HepG2 (cell line): Measurements from ENCODE around the gene UNC13D. TPM values are rescaled to one million over a fixed set of nuclear protein-coding genes. Genes with fewer than 3 reads are reported as not detected.

Experiments
- AGO1 ChIP-seq: fragments of 200-400 bp; formaldehyde crosslinking; IDR thresholded peaks from 2 replicates; pipeline ENCODE4 v1.6.1; 2017; ENCODE audit warnings: mild to moderate bottlenecking, low read depth, low read length, moderate library complexity; ENCODE audit not compliant: poor library complexity, severe bottlenecking
- ATM ChIP-seq: fragments of 450-650 bp; IDR thresholded peaks from 2 replicates; pipeline ENCODE4 v1.7.1; 2017; ENCODE audit warnings: mild to moderate bottlenecking, borderline replicate concordance
- BRF2 ChIP-seq: sonication (generic); formaldehyde crosslinking; IDR thresholded peaks from 2 replicates; pipeline ENCODE4 v1.8.1; 2022; ENCODE audit warnings: mild to moderate bottlenecking, missing genetic modification reagents
- HOXA3 ChIP-seq: sonication (generic); formaldehyde crosslinking; IDR thresholded peaks from 2 replicates; pipeline ENCODE4 v1.5.0; 2020; ENCODE audit warnings: missing genetic modification reagents
- MATR3 ChIP-seq: sonication (generic); formaldehyde crosslinking; IDR thresholded peaks from 2 replicates; pipeline ENCODE4 v1.4.0; 2020; ENCODE audit warnings: missing genetic modification reagents
- MED13 ChIP-seq: sonication (generic); formaldehyde crosslinking; IDR thresholded peaks from 2 replicates; pipeline ENCODE4 v1.5.0; 2020; ENCODE audit warnings: missing genetic modification reagents
- MIER3 ChIP-seq: IDR thresholded peaks from 2 replicates; pipeline ENCODE4 v1.6.1; 2016; ENCODE audit warnings: missing compliant biosample characterization, borderline replicate concordance
- MXD1 ChIP-seq: sonication (generic); formaldehyde crosslinking; IDR thresholded peaks from 2 replicates; pipeline ENCODE4 v1.4.0; 2020; ENCODE audit warnings: mild to moderate bottlenecking, missing genetic modification reagents
- NFYC ChIP-seq: IDR thresholded peaks from 2 replicates; pipeline ENCODE4 v1.6.1; 2016; ENCODE audit warnings: missing genetic modification reagents, missing compliant biosample characterization
- NPAS2 ChIP-seq: sonication (generic); formaldehyde crosslinking; IDR thresholded peaks from 2 replicates; pipeline ENCODE4 v1.8.0; 2022; ENCODE audit warnings: mild to moderate bottlenecking, missing genetic modification reagents, borderline replicate concordance
- PRDM4 ChIP-seq: sonication (generic); formaldehyde crosslinking; IDR thresholded peaks from 2 replicates; pipeline ENCODE4 v1.9.0; 2021; ENCODE audit warnings: missing genetic modification reagents, borderline replicate concordance
- SAP130 ChIP-seq: IDR thresholded peaks from 2 replicates; pipeline ENCODE4 v1.6.1; 2016; ENCODE audit warnings: low read depth
- SOX6 ChIP-seq, 2 experiments: fragments of 450-650 bp in 1 of 2; sonication (generic) in 1 of 2; formaldehyde crosslinking in 1 of 2; IDR thresholded peaks; 2 replicates each; pipeline versions ENCODE4 v1.4.0 to v1.6.1; 2017 to 2020; ENCODE audit warnings: antibody characterized with exemption in 1 of 2, mild to moderate bottlenecking in 1 of 2, missing genetic modification reagents in 1 of 2
- TFDP2 ChIP-seq: sonication (generic); formaldehyde crosslinking; IDR thresholded peaks from 2 replicates; pipeline ENCODE4 v1.4.0; 2020; ENCODE audit warnings: missing genetic modification reagents
- ZNF609 ChIP-seq: sonication (generic); formaldehyde crosslinking; IDR thresholded peaks from 2 replicates; pipeline ENCODE4 v1.4.0; 2020; ENCODE audit warnings: mild to moderate bottlenecking, missing genetic modification reagents, borderline replicate concordance
- polyA plus RNA-seq, 8 experiments: library from polyadenylated mRNA; depleted of rRNA in 3 of 8; stranded (reverse) in 7 of 8; unstranded in 1 of 8; fragments of >200 nt; fragmentation: Illumina TruSeq in 4 of 8; extraction: Trizol in 4 of 8; gene quantifications; 2 replicates each; pipeline versions ENCODE4 v1.2.1 to v1.2.3, GENCODE V29; 2011 to 2016; ENCODE audit warnings: low read depth in 4 of 8, missing spikeins in 1 of 8, mixed read lengths in 1 of 8; ENCODE audit not compliant: insufficient read depth in 1 of 8
- total RNA-seq, 5 experiments: library from RNA; depleted of rRNA; stranded (reverse); fragments of >200 nt; fragmentation: Illumina TruSeq; extraction: Trizol; gene quantifications; 2 replicates each; pipeline ENCODE4 v1.2.3, GENCODE V29; 2016; ENCODE audit warnings: low read depth in 1 of 5
- TF ChIP-seq, protein P1 (sequence below): sonication (generic); formaldehyde crosslinking; IDR thresholded peaks from 2 replicates; pipeline ENCODE4 v1.4.0; 2020; ENCODE audit warnings: missing genetic modification reagents

Gene UNC13D
- total and polyA plus RNA-seq, 2 of the 13 experiments (the other 11 are each of a cell fraction or from before 2014, with no cell fraction given) = 29.7 to 42.7 TPM

- TF ChIP-seq PRDM4 (CRISPR knock-in tag) = 0 out of 2 replicates have a peak, but pooled peaks have one; percentile 7
- TF ChIP-seq TFDP2 (CRISPR knock-in tag) = peak; percentile 87
- peak; percentile 73 for TF ChIP-seq MIER3
- TF ChIP-seq ZNF609 (CRISPR knock-in tag) = peak; percentile 68; the same call in 1 of the 2 replicates
- TF ChIP-seq BRF2 (CRISPR knock-in tag) = no peak; the same call in 1 of the 2 replicates
- TF ChIP-seq ATM = no peak
- TF ChIP-seq, protein P1, sequence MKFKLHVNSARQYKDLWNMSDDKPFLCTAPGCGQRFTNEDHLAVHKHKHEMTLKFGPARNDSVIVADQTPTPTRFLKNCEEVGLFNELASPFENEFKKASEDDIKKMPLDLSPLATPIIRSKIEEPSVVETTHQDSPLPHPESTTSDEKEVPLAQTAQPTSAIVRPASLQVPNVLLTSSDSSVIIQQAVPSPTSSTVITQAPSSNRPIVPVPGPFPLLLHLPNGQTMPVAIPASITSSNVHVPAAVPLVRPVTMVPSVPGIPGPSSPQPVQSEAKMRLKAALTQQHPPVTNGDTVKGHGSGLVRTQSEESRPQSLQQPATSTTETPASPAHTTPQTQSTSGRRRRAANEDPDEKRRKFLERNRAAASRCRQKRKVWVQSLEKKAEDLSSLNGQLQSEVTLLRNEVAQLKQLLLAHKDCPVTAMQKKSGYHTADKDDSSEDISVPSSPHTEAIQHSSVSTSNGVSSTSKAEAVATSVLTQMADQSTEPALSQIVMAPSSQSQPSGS (CRISPR knock-in tag) = peak; percentile 71; the same call in 1 of the 2 replicates
- peak; percentile 74 for TF ChIP-seq SAP130
- TF ChIP-seq HOXA3 (CRISPR knock-in tag) = peak; percentile 75
- no peak; the same call in 1 of the 2 replicates for TF ChIP-seq NFYC
- TF ChIP-seq MATR3 (CRISPR knock-in tag) = no peak
- TF ChIP-seq NPAS2 (CRISPR knock-in tag) = no peak
- peak; percentile 91 for TF ChIP-seq AGO1
- peak; percentile 14; the same call in 1 of the 2 replicates for TF ChIP-seq MXD1 (CRISPR knock-in tag)
- no peak for TF ChIP-seq SOX6 (IDR thresholded peaks at IDR 0.05)
- TF ChIP-seq SOX6 (CRISPR knock-in tag; IDR thresholded peaks at IDR 0.05) = peak; percentile 51; the same call in 1 of the 2 replicates
- TF ChIP-seq MED13 (CRISPR knock-in tag) = peak; percentile 65
These were observed 34.2 kb upstream of the UNC13D start, which contains the start of gene TRIM47 (continued) for GRCh38 chr17:75878174-75878998.
